ENCODE results near the gene MBD4.
"Not testable (repeated sequence)": the region's sequence is repeated elsewhere in the genome, so short reads cannot be mapped to it uniquely, and the experiment has no call there.

The MBD4 gene

GRCh38 chr3:129429602-129430001, 10.1 kb downstream of the MBD4 start:
- DNase-seq = no peak

- no peak for DNase-seq
Observed at GRCh38 chr3:129429080-129429451, 10.7 kb downstream of the MBD4 start.

GRCh38 chr3:129428376-129429079, 11.2 kb downstream of the MBD4 start, which contains the start of gene EFCAB12:
EFCAB12 (minus strand) TSS chr3:129428636; CDS start chr3:129428488, 148 bp downstream.
- peak; percentile 89 for DNase-seq

- DNase-seq = no peak
Observed at GRCh38 chr3:129428007-129428375, 11.8 kb downstream of the MBD4 start.

- DNase-seq = no peak
Observed at GRCh38 chr3:129425619-129426018, 14.1 kb downstream of the MBD4 start.

- no peak for DNase-seq
Observed at GRCh38 chr3:129425213-129425612, 14.5 kb downstream of the MBD4 start.

- DNase-seq = no peak
Observed at GRCh38 chr3:129424185-129424841, 15.4 kb downstream of the MBD4 start.

- no peak for DNase-seq
Observed at GRCh38 chr3:129422897-129423296, 16.9 kb downstream of the MBD4 start.

- no peak for DNase-seq
Observed at GRCh38 chr3:129421988-129422745, 17.6 kb downstream of the MBD4 start.

- DNase-seq = no peak
Observed at GRCh38 chr3:129421236-129421883, 18.4 kb downstream of the MBD4 start.

GRCh38 chr3:129419476-129419875, 20.3 kb downstream of the MBD4 start:
- no peak for DNase-seq

GRCh38 chr3:129418041-129418973, 21.4 kb downstream of the MBD4 start:
- DNase-seq = no peak

- DNase-seq = no peak
Observed at GRCh38 chr3:129417326-129417725, 22.4 kb downstream of the MBD4 start.

- no peak for DNase-seq
Observed at GRCh38 chr3:129416415-129416814, 23.3 kb downstream of the MBD4 start.

GRCh38 chr3:129415830-129416229, 23.9 kb downstream of the MBD4 start:
- DNase-seq = no peak

GRCh38 chr3:129415378-129415777, 24.4 kb downstream of the MBD4 start:
- no peak for DNase-seq

- DNase-seq = peak; percentile 33
Observed at GRCh38 chr3:129413687-129414506, 25.9 kb downstream of the MBD4 start.

GRCh38 chr3:129413238-129413637, 26.5 kb downstream of the MBD4 start:
- not testable (repeated sequence) for DNase-seq

GRCh38 chr3:129412542-129413198, 27.1 kb downstream of the MBD4 start:
- no peak for DNase-seq

GRCh38 chr3:129410971-129411370, 28.8 kb downstream of the MBD4 start:
- DNase-seq = no peak
